IMR-90 (cell line): ENCODE results near the gene TRAF3. TPM values are rescaled to one million over a fixed set of nuclear protein-coding genes. Genes with fewer than 3 reads are reported as not detected.
"Not testable (repeated sequence)": the region's sequence is repeated elsewhere in the genome, so short reads cannot be mapped to it uniquely, and the experiment has no call there.

ENCODE experiments used
- ATAC-seq: fragments of 200-7000 bp; cut with Tn5 transposase; 2 replicates; pipeline ENCODE4 v1.9.1; 2020; ENCODE audit warnings: low read depth, mild to moderate bottlenecking, moderate library complexity
- BruUV-seq: library from RNA; stranded (reverse); fragments of 400-500 nt; replicated peaks from 2 replicates; lab custom pipeline; 2021; lab: Mats Ljungman, UMichigan
- CTCF ChIA-PET: fragments of 300-600 bp; formaldehyde crosslinking; extraction: SDS; loops from one replicate; lab custom pipeline; 2021; ENCODE audit warnings: antibody characterized with exemption; lab: Yijun Ruan, JAX
- POLR2A ChIA-PET: fragments of 300-600 bp; sonication (Branson Sonifier 250); formaldehyde crosslinking; loops from one replicate; lab custom pipeline; 2022; ENCODE audit warnings: antibody characterized with exemption; ENCODE audit not compliant: unreplicated experiment; lab: Charles Lee
- DNase-seq: peaks from one replicate; pipeline ENCODE4 v3.0.0; 2013
- H2AFZ ChIP-seq: replicated peaks from 2 replicates; pipeline ENCODE3; 2013; ENCODE audit warnings: low read length, mild to moderate bottlenecking; ENCODE audit not compliant: poor library complexity
- H2AK5ac ChIP-seq: 2 replicates; pipeline ENCODE4 v1.6.1; 2013; ENCODE audit warnings: low read depth, low read length, inconsistent platforms
- H2AK9ac ChIP-seq: replicated peaks from 2 replicates; pipeline ENCODE3; 2013; ENCODE audit warnings: mild to moderate bottlenecking, low read depth, low read length, moderate library complexity; ENCODE audit not compliant: poor library complexity
- H2BK120ac ChIP-seq: 2 replicates; pipeline ENCODE4 v1.6.1; 2013; ENCODE audit warnings: low read depth, low read length, inconsistent platforms
- H2BK15ac ChIP-seq: 3 replicates; pipeline ENCODE4 v1.6.1; 2013; ENCODE audit warnings: low read depth, low read length, inconsistent platforms
- H2BK20ac ChIP-seq: 2 replicates; pipeline ENCODE4 v1.6.1; 2013; ENCODE audit warnings: low read depth, mild to moderate bottlenecking, inconsistent platforms, low read length, moderate library complexity
- H2BK5ac ChIP-seq: 2 replicates; pipeline ENCODE4 v1.6.1; 2013; ENCODE audit warnings: mild to moderate bottlenecking, low read depth, low read length, inconsistent platforms; ENCODE audit not compliant: poor library complexity, severe bottlenecking
- H3K14ac ChIP-seq: replicated peaks from 2 replicates; pipeline ENCODE4 v1.6.1; 2013; ENCODE audit warnings: low read depth, low read length, inconsistent platforms
- H3K18ac ChIP-seq: 2 replicates; pipeline ENCODE4 v1.6.1; 2013; ENCODE audit warnings: low read depth, low read length, control low read depth
- H3K23ac ChIP-seq: 2 replicates; pipeline ENCODE4 v1.6.1; 2013; ENCODE audit warnings: low read depth, low read length, inconsistent platforms
- H3K27ac ChIP-seq: 2 replicates; pipeline ENCODE4 v1.5.1; 2013; ENCODE audit warnings: mild to moderate bottlenecking, control low read depth, low read length; ENCODE audit not compliant: insufficient read depth
- H3K27me3 ChIP-seq: 2 replicates; pipeline ENCODE4 v1.6.1; 2013; ENCODE audit warnings: low read length; ENCODE audit not compliant: control insufficient read depth, insufficient read depth
- H3K36me3 ChIP-seq: 2 replicates; pipeline ENCODE4 v1.6.1; 2013; ENCODE audit warnings: low read length, mixed read lengths; ENCODE audit not compliant: control insufficient read depth, insufficient read depth
- H3K4ac ChIP-seq: 2 replicates; pipeline ENCODE4 v1.6.1; 2013; ENCODE audit warnings: low read depth, low read length, inconsistent platforms
- H3K4me1 ChIP-seq: 2 replicates; pipeline ENCODE4 v1.6.1; 2013; ENCODE audit warnings: low read length, mixed read lengths; ENCODE audit not compliant: control insufficient read depth, insufficient read depth
- H3K4me2 ChIP-seq: 2 replicates; pipeline ENCODE4 v1.6.1; 2013; ENCODE audit warnings: low read depth, mild to moderate bottlenecking, control low read depth, low read length, moderate library complexity
- H3K4me3 ChIP-seq: 2 replicates; pipeline ENCODE4 v1.5.1; 2013; ENCODE audit warnings: low read depth, mild to moderate bottlenecking, control low read depth, low read length, moderate library complexity; ENCODE audit not compliant: insufficient read depth
- H3K56ac ChIP-seq: 2 replicates; pipeline ENCODE4 v1.6.1; 2013; ENCODE audit warnings: low read length, inconsistent platforms; ENCODE audit not compliant: insufficient read depth; ENCODE audit errors: extremely low read depth
- H3K79me1 ChIP-seq, 2 experiments: 2 replicates each; pipeline ENCODE4 v1.6.1; 2013; ENCODE audit warnings: low read length in 2 of 2, inconsistent platforms in 1 of 2, low read depth in 1 of 2
- H3K9ac ChIP-seq: 2 replicates; pipeline ENCODE4 v1.6.1; 2013; ENCODE audit warnings: low read depth, low read length, control low read depth
- H3K9me1 ChIP-seq: 2 replicates; pipeline ENCODE4 v1.6.1; 2013; ENCODE audit warnings: low read length, inconsistent platforms; ENCODE audit not compliant: insufficient read depth
- H3K9me3 ChIP-seq: 2 replicates; pipeline ENCODE4 v1.6.1; 2013; ENCODE audit warnings: low read length; ENCODE audit not compliant: control insufficient read depth, insufficient read depth
- H4K20me1 ChIP-seq: 2 replicates; pipeline ENCODE4 v1.6.1; 2013; ENCODE audit warnings: low read length, inconsistent platforms; ENCODE audit not compliant: insufficient read depth
- H4K5ac ChIP-seq: 2 replicates; pipeline ENCODE4 v1.6.1; 2013; ENCODE audit warnings: mild to moderate bottlenecking, low read depth, low read length, control low read depth
- H4K8ac ChIP-seq, 2 experiments: 2 replicates each; pipeline ENCODE4 v1.6.1; 2013; ENCODE audit warnings: low read depth in 2 of 2, low read length in 2 of 2, control low read depth in 1 of 2, inconsistent platforms in 1 of 2
- H4K91ac ChIP-seq: 2 replicates; pipeline ENCODE4 v1.6.1; 2013; ENCODE audit warnings: low read depth, low read length, inconsistent platforms; ENCODE audit not compliant: insufficient read depth
- WGBS, 2 experiments: methylation state at CpG; one replicate each; pipeline versions ENCODE4 v1.1.5 to v1.1.7; 2013; ENCODE audit warnings: missing lambda C conversion rate in 2 of 2; ENCODE audit not compliant: insufficient read length in 1 of 2; ENCODE audit errors: extremely low coverage in 2 of 2; 5-methylcytosine and 5-hydroxymethylcytosine counted together
- dilution Hi-C: fragments of 300-500 bp; cut with HindIII; formaldehyde crosslinking; loops from one replicate; pipeline ENCODE4 v1.14.3; 2018; ENCODE audit warnings: low sequenced_read_pairs; ENCODE audit not compliant: unreplicated experiment
- in situ Hi-C: fragments of 300-500 bp; cut with MboI; formaldehyde crosslinking; loops from 3 replicates; pipeline ENCODE4 v1.14.3; 2019; ENCODE audit warnings: low sequenced_read_pairs, inconsistent platforms, mixed read lengths
- intact Hi-C: fragments of 100-400 bp; cut with micrococcal nuclease; formaldehyde crosslinking; loops from 2 replicates; pipeline ENCODE4 v1.10.0; 2022
- polyA plus RNA-seq, 3 experiments: library from polyadenylated mRNA; depleted of rRNA; stranded (reverse); fragments of >200 nt; gene quantifications; 2 replicates each; pipeline ENCODE4 v1.2.3, GENCODE V29; 2012; ENCODE audit warnings: low replicate concordance in 1 of 3
- total RNA-seq: library from RNA; depleted of rRNA; stranded (reverse); fragments of >200 nt; gene quantifications from 2 replicates; pipeline ENCODE4 v1.2.3, GENCODE V29; 2012

The TRAF3 gene
- total and polyA plus RNA-seq, 2 of the 4 experiments (the other 2 are of a cell fraction) = 21.2 to 25.3 TPM

GRCh38 chr14:102926840-102927239, 149.6 kb downstream of the TRAF3 start:
- H3K9me1 ChIP-seq, intact Hi-C loops, H2BK20ac ChIP-seq, H3K4me3 ChIP-seq, H3K36me3 ChIP-seq, ATAC-seq, dilution Hi-C loops, H2BK15ac ChIP-seq, H2BK120ac ChIP-seq, H3K79me1 ChIP-seq, H4K5ac ChIP-seq, H3K56ac ChIP-seq, H3K4ac ChIP-seq, H3K23ac ChIP-seq, in situ Hi-C loops, H2BK5ac ChIP-seq, BruUV-seq, POLR2A ChIA-PET, H4K8ac ChIP-seq, H3K18ac ChIP-seq, H3K14ac ChIP-seq, H3K9ac ChIP-seq, H2AFZ ChIP-seq, H2AK9ac ChIP-seq, H3K27ac ChIP-seq, DNase-seq, H3K9me3 ChIP-seq, H3K4me2 ChIP-seq, CTCF ChIA-PET, H2AK5ac ChIP-seq, H4K91ac ChIP-seq: not testable (repeated sequence)
- Histone ChIP-seq H3K4me1 (peaks cover 13% of the 10 kb centered on the region), H3K27me3 (peaks cover 83% of the 10 kb centered on the region), H4K20me1 (peaks cover 13% of the 10 kb centered on the region)
- WGBS, 2 experiments = no CpG with 5 or more reads among the region's 10 CpGs
